HG02588 (cell line): ENCODE results near the gene GCNT1.
"Not testable (repeated sequence)": the region's sequence is repeated elsewhere in the genome, so short reads cannot be mapped to it uniquely, and the experiment has no call there.

ENCODE experiments used
- ATAC-seq: cut with Tn5 transposase; IDR thresholded peaks from one replicate; pipeline ENCODE4 v1.9.1; 2021; ENCODE audit warnings: mild to moderate bottlenecking, moderate library complexity; ENCODE audit not compliant: unreplicated experiment

The GCNT1 gene

DNA sequence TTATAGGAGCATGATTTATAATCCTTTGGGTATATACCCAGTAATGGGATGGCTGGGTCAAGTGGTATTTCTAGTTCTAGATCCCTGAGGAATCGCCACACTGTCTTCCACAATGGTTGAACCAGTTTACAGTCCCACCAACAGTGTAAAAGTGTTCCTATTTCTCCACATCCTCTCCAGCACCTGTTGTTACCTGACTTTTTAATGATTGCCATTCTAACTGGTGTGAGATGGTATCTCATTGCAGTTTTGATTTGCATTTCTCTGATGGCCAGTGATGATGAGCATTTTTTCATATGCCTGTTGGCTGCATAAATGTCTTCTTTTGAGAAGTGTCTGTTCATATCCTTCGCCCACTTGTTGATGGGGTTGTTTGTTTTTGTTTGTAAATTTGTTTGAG, 20.4 kb downstream of the GCNT1 start:
- not testable (repeated sequence) for ATAC-seq

DNA sequence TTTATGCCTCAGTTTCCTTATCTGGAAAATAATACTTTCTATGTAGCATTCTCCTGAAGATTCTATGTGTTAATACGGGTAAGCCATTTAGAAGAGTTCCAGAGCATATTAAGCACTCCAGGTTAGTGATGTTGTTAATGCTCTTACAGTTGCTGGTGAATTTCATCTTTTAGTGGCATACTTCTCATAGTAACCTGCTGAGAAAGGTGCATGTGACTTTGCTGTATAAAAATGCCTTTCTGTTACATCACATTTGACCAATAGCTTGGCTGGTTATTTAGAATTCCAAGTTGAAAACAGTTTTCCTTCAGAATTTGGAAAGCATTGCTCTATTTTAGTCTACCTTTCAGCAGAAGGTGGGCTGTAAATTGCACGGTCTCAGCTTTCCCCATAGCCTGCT, 27.2 kb downstream of the GCNT1 start:
- ATAC-seq: no peak

DNA sequence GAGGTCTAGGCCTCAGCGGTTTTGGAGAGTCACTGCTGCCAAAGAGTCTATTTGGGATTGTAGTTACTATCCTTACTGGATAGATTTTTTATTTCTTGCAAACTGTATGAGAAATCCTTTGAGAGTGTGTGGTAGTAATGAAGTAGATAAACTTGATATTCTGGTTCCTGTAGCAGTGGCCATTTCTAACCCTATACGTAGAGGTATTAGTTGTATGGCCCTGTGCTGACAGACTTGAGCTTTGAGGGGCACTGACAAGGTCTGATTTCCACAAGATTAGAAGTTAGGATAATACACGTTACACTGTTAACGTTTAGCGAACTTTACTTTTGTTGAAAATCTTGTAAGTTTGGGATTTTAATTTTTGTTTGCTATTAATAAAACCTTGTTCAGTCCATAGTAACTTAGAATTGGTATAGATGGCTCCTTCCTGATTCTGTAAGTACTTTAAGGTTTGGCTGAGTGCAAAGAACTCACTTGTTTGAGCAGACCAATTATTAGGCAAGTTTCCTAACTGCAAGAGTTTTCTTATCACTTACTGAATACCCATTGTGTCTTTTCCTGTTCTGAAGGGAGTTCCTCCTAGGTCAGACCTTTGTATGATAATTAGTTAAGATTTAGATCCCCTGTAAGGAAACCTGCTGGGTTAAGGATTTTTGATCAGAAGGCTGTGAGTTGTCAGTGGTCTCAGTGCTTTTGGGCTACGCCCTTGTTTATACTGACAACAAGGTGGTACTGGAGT, 31.4 kb downstream of the GCNT1 start:
- ATAC-seq: no peak

DNA sequence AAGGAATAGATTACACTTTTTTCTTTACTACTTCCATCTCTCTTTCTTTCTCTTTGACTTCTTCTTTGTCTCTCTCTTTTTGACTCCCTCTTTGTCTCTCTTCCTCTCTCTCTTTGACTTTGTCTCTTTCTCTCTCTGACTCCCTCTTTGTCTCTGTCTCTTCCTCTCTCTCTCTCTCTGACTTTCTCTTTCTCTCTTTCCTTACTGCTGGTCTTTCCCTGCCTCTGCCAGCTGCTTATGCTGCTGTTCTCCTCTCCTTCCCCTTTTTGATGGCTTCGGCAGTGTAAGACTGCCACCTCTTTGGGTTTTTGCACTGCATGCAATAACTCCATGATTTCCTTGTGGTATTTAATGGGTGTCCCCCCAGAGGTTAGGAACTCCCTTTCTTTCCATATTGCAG, 32.1 kb downstream of the GCNT1 start:
- ATAC-seq: not testable (repeated sequence)

DNA sequence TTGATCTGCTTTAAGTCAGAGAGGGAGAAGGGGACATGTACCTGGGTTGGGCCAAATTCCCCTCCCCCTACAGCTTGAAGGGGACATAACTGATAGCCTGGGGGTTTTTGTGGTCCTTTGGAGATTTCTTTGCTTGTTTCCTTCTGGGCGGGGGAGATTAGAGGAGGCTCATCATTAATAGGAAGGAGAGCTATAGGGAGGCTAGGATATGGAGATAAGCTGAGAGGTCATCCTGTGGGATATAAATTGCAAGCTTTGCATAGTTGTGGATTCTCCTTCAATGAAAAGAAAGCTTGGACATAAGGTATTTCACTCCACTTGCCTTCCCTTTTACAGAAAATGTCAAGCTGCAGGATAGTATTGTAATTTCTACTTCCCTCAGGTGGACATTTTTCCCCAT, 34.5 kb downstream of the GCNT1 start:
- not testable (repeated sequence) for ATAC-seq

DNA sequence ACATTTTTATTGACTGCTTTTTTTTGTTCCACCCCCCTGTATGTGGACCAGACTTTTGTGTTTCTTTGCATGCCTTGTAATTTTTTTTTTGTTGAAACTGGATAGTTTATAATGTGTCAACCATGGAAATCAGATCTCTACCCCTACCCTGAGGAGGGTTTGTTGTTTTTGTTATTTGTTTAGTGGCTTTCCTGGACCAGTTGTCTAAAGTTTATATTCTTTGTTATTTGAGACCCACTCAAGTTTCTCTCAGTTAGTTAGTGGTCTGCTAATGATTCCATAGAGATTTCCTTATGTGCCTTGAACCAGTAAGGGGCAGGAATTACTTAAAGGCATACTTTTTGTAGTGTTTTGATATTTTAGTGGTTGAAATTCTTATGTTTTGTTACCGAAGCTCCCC, 41.1 kb downstream of the GCNT1 start:
- no peak for ATAC-seq

DNA sequence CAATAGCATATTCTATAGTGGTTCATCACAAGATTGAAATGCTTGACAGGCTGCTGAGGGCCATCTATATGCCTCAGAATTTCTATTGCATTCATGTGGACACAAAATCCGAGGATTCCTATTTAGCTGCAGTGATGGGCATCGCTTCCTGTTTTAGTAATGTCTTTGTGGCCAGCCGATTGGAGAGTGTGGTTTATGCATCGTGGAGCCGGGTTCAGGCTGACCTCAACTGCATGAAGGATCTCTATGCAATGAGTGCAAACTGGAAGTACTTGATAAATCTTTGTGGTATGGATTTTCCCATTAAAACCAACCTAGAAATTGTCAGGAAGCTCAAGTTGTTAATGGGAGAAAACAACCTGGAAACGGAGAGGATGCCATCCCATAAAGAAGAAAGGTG, 43.8 kb downstream of the GCNT1 start:
- no peak for ATAC-seq

DNA sequence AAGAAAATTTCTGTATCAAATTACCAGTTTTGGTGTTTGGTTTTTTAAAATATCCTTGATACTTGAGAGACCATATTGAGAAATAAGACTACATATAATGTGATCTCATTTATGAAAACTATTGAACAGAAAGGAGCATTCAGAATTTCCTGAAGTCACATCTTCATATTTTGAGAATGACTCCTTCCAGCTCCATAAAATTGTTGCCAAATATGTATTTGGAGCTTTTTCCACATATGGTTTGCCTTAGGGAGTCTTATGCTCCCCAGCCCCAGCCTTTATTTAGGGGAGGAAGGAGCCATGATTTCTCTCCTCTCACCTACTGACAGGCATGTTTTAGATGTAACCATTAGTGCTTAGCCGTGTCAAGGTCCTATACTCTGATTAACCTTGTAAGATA, 51.1 kb downstream of the GCNT1 start:
- no peak for ATAC-seq

DNA sequence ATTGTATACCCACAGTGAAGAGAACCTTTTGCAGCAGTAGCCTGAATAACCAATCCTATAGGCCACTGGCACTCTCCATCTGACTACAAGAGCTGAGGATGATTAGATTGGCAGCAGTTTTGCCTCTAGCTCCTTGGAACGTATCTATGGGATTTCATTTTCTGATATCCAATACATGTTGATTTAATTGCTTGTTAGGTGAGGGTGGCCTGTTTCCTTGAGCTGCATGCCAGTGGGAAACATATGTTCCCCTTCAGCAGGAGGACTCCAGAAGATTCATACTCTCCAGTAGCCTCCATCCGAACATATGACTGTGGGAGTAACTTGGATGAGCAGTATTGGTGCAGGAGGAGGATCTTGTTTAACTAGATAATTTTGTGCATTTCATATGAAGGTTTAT, 51.5 kb downstream of the GCNT1 start:
- ATAC-seq: no peak

DNA sequence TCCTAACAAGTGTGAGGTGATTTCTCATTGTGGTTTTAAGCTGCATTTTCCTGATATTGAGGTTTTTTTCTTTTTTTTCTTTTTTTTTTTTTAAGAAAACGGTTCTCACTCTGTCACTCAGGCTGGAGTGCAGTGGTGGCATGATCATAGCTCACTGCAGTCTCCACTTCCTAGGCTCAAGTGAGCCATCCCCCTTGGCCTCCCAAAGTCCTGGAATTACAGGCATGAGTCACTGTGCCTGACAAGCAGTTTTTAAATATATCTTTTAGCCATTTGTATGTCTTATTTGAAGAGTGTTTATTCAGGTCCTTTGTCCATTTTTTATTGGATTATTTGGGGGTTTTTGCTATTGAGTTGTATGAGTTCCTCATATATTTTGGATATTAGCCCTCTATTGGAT, 53.8 kb downstream of the GCNT1 start:
- ATAC-seq: no peak

DNA sequence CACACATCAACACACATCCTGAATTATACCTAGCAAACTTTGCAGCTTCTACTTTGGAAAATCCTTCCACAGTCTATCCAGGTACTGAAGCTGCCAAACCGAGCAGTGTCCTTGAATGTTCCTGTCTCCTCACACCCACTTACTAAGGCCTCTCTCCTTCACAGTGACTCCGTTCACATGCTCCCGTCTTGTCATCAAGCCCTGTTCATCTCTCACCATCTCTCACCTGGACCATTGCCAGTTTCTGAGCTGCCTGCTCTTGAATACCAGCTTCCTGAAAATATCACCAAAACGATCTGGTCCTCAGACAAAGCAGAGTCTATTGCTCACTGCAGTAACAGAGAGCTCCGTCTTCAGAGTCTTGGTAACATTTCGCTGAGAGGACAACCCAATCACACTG, 57.4 kb downstream of the GCNT1 start:
- no peak for ATAC-seq

DNA sequence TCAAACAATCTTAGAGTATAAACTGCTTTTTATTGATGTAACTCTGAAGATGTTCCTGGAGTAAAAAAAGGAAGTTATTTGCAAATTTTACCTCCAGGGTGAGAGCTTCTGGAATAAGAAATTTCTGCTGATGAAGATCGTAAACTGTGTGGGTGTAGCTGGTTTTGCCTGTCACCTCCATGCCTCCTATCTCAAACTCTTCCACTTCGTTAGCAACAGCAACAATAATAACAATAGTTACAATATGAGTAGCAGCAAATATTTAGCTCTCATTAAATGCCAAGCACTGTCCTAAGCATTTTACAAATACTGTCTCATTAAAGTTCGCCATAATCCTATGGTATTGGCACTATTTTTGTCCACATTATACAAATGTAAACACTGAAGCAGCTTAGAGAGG, 57.9 kb downstream of the GCNT1 start:
- ATAC-seq: no peak

DNA sequence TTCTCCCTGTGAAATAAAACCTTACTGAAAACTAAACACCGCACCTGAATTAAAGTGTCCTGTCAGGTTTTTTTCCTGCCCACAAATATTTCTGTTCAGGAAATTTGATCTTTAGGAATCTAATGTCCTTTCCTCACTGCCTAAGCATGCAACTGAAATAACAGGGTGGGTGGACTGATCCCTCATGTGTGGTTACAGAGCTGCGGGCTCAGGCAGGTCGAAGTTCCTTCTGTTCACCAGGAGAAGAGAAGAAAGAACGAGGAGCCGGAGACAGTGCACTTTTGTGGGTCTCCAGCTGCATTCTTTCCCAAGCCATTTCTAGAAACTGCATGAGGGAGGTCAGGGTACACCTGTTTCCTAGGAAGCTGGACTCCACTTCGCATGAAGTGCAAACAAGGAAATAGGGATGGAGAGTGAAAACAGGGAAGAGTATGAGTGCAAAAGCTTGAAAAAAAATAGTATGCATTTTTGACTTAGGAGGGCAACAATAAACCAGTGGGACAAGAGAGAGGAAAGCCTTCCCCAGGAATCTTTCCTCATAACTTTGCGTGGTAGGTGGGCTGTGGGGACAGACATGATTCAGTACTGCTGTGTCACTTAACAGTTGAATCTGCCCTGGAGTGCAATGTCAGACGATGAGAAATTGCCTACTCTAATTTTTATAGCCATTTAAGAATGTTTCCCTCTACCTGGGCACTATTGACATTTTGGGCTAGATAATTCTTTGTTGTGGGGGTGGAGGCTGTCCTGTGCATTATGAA, 60.3 kb downstream of the GCNT1 start:
- ATAC-seq: no peak

DNA sequence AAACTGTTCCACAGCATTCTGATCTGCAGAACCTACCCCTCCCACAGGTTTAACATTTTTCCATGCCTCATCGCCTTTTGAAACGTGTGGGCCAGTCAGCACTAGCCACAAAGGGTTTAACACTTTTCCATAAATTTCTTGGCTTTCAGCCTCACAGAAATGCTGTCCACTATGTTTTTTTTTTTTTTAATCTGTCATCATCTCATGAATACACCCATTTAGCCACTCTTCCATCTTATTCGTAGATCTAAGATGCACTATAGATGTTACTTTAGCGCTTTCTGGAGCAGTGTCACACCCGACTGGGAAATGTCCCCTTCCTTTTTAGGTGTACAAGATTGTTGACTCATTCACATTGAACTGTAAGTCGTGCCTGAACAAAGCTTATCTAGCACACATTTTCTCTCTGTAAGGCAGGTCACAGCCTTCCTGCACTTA, 62.3 kb downstream of the GCNT1 start:
- ATAC-seq: no peak

DNA sequence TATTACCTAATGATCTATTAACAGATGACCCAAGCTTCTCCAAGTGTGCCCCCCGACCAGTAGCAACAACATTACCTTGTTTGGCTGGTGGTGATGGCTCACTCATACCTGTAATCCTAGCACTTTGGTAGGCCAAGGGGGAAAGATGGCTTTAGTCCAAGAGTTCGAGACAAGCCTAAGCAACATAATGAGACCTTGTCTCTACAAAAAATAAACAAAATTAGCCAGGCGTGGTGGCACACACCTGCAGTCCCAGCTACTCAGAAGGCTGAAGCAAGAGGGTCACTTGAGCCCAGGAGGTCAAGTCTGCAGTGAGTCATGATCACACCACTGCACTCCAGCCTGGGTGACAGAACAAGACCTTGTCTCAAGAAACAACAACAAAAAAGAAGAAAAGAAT, 62.9 kb downstream of the GCNT1 start:
- no peak for ATAC-seq

DNA sequence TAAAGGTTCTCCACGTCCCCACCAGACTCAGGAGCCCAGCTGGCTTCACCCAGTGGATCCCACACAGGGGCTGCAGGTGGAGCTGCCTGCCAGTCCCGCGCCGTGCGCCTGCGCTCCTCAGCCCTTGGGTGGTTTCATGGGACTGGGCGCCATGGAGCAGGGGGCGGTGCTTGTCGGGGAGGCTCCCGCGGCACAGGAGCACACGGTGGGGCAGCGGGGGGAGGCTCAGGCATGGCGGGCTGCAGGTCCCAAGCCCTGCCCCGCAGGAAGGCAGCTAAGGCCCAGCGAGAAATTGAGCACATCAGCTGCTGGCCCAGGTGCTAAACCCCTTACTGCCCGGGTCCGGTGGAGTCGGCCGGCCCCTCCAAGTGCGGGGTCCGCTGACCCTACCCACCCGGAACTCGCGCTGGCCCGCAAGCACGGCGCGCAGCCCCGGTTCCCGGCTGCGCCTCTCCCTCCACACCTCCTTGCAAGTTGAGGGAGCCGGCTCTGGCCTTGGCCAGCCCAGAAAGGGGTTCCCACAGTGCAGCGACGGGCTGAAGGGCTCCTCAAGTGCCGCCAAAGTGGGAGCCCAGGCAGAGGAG, 64.7 kb downstream of the GCNT1 start:
- not testable (repeated sequence) for ATAC-seq

DNA sequence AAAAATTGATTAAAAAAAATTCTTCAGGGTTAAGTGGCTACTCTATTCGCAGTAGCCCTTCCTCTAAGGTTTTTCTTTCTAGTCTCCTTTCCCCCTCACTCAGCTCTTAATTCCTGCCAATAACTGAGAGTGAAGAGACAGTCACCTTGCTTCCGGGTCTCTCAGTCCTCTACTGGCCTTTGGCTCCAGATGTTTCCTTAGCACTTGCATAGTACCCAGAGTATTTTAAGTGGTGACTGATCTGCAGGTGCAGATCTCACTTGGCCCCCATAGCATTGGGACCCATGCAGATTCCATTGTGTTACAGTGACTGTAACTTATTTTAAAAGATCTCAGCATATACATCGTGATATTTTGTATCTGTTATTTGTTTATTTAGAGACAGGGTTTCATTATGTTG, 66.2 kb downstream of the GCNT1 start:
- no peak for ATAC-seq

DNA sequence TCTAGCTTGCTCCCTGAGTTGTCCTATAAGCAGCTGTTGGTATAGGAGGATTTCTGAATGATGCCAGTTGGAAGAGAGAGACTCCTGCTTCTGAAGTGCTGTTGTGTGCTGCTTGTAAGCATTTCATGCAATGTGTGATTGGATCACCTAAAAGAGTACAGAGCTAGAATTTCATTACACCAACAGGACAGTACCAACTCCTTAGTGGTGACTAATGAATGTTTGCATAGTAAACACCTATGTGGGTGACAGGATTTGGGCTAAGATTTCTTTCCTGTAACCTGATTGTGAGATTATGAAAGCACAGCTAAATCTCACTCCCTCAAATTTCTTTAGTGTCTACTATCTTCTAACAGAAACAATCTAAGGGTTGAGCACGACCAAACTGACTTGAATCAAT, 67.0 kb downstream of the GCNT1 start:
- no peak for ATAC-seq

DNA sequence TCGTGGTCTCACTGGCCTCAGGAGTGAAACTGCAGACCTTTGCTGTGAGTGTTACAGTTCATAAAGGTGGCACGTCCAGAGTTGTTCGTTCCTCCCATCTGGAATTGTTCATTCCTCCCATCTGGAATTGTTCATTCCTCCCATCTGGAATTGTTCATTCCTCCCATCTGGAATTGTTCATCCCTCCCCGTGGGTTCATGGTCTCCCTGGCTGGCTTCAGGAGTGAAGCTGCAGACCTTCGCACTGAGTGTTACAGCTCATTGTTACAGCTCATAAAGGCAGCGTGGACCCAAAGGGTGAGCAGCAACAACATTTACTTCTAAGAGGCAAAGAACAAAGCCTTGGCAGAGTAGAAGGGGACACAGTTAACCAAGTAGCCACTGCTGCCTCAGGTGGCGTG, 69.1 kb downstream of the GCNT1 start:
- no peak for ATAC-seq

DNA sequence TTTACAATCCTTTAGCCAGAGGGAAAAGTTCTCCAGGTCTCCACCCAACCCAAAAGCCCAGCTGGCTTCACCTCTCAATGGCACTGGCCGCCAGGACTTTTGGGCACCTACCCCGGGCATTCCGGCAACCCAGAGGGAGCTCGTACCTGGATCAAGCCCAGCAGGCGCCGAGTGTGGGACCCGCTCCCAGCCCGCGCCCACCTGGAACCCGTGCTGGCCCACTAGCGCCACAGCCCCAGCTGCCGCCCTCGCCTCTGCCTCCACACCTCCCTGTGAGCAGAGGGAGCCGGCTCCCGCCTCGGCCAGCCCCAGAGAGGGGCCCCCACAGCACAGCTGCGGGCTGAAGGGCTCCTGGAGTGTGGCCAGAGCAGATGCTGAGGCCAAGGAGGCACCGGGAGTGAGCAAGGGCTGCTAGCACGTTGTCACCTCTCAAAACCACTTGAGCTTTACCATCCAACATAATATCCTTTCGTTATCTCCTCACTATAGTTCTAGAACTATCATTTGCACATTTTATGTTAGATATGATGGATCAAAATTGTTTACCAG, 69.7 kb downstream of the GCNT1 start:
- ATAC-seq: no peak

DNA sequence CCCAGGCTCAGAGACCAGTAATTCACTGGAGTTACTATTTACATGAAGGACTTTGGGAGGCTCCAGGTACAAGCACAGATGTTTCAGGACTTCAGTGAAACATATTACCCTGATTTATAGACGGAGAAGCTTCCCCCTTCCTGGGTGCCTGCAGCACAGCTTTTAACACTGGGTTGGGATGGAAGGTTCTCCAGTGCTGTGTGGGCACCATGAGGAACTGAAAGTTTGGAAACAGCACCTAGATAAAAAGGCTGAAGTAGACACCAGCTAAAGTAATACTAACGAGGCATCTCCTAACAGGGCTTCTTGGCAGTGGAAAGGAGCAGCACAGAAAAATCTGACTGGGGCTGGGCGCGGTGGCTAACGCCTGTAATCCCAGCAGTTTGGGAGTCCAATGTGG, 70.7 kb downstream of the GCNT1 start:
- no peak for ATAC-seq
